Transverse colon (tissue), 3 donors: ENCODE results near the gene TRMT10B.

Experiments used
- CTCF ChIP-seq, 5 experiments: fragments of 200-600 bp in 3 of 5; fragments of 450-650 bp in 2 of 5; sonication (generic) in 3 of 5; IDR thresholded peaks; 1 replicate in 2 of 5; 2 replicates in 3 of 5; pipeline ENCODE4 v1.5.1; 2016 to 2017; ENCODE audit warnings: antibody characterized with exemption in 5 of 5, inconsistent platforms in 3 of 5, mild to moderate bottlenecking in 2 of 5, moderate library complexity in 1 of 5
- EP300 ChIP-seq: sonication (generic); formaldehyde crosslinking; IDR thresholded peaks from one replicate; pipeline ENCODE4 v1.6.1; 2017; ENCODE audit warnings: antibody characterized with exemption, low read depth
- POLR2A ChIP-seq: fragments of 450-650 bp; IDR thresholded peaks from one replicate; pipeline ENCODE4 v1.6.1; 2016; ENCODE audit warnings: antibody characterized with exemption, mild to moderate bottlenecking, moderate library complexity

GRCh38 chr9:37812773-37813379 is 59.3 kb downstream of the TRMT10B start:
- TF ChIP-seq CTCF (IDR thresholded peaks at IDR 0.05) (no peak), EP300 (no peak), POLR2A (no peak)
